GM18505 (cell line): ENCODE measurements around the gene ECD.

Experiments used
- ATAC-seq: cut with Tn5 transposase; IDR thresholded peaks from one replicate; pipeline ENCODE4 v1.9.1; 2021; ENCODE audit not compliant: unreplicated experiment
- POLR2A ChIP-seq: IDR thresholded peaks from 4 replicates; pipeline ENCODE4 v1.6.1; 2011; ENCODE audit warnings: borderline replicate concordance; ENCODE audit not compliant: insufficient read depth, insufficient read length; ENCODE audit errors: extremely low read depth

Gene ECD

DNA sequence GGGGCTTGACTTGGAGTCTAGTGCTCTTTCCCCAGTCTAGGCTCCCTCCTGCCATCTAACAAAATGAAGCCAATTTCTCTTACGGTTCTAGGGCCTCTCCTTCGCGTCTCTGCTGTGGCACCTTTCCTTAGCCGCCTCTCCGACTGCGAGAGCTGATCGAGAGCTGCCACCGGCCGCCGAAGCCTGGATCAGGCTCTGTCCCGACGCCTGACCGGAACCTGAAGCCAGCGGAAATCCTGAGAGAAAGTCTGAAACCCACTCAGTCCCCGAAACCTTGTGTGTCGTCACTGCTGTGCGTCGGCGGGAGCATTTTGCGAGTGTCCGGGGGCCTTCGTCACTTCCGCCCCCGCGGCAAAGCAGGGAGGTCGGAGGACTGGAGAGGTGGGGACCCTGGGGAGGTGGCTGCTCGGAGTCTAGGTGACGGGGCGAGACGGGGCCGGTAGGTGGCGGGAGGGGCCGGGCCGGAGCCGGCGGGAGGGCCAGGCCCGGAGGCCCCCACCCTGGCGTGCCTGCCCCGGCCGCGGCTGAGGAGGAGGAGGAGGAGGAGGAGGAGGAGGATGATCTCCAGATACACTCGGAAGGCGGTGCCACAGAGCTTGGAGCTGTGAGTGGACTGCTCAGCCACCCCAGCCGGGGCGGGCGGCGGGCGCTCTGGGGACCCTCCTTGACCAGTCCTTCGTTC is at the start of gene ECD, which contains the start of gene FAM149B1:
ECD (minus strand) TSS at position 226 of the 682 bp plus-strand sequence. CDS start 4,071 bp downstream, outside the sequence.
FAM149B1 (plus strand) TSS at position 337 of the 682 bp plus-strand sequence; CDS start at position 558, 221 bp downstream.
- peak; percentile 93 for ATAC-seq

DNA sequence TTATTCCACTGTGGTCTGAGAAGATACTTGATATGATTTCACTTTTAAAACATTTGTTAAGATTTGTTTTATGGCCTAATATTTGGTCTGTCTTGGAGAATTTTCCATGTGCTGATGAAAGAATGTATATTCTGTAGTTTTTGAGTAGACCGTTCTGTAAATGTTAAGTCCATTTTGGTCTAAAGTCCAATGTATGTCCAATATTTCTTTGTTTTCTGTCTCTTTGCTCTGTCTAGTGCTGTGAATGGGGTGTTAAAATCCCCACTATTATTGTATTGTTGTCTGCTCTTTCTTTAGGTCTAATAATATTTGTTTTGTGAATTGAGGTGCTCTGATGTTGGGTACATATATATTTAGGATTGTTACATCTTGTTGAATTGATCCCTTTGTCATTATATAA is 47.9 kb upstream of the ECD start:
- ATAC-seq, result no peak
- TF ChIP-seq POLR2A, result no peak

More for the DNA sequence above, at the start of gene ECD, which contains the start of gene FAM149B1:
- peak; percentile 95 for TF ChIP-seq POLR2A

DNA sequence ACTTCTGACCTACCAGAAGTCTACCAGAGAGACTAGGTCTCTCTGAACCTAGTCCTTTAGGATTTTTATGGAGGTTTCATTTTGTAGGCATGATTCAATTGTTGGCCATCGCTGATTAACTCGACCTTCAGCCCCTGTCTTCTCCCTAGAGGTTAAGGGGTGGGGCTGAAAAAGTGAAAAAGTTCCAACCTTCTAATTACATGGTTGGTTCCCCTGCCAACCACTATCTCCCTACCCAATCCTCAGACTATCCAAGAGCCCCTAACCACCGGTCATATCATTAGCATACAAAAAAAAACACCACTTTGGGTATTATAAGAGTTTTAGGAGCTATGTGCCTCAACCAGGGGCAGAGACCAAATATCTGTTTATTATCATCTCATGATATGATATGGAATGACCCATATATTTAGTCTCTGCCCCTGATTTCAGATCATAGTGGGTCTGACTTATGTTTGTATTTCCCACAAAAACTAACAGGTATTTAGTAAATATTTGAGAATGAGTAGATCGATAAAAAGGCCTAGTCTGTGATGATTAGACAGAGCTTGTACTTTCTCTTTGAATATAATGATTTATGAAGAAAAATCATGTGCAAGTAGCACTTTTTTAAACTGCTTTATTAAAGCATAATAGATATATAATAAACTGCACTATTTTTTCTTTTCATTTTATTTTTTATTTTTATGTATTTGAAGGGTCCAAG is 43.5 kb upstream of the ECD start:
- TF ChIP-seq POLR2A, result no peak
- ATAC-seq, result no peak

DNA sequence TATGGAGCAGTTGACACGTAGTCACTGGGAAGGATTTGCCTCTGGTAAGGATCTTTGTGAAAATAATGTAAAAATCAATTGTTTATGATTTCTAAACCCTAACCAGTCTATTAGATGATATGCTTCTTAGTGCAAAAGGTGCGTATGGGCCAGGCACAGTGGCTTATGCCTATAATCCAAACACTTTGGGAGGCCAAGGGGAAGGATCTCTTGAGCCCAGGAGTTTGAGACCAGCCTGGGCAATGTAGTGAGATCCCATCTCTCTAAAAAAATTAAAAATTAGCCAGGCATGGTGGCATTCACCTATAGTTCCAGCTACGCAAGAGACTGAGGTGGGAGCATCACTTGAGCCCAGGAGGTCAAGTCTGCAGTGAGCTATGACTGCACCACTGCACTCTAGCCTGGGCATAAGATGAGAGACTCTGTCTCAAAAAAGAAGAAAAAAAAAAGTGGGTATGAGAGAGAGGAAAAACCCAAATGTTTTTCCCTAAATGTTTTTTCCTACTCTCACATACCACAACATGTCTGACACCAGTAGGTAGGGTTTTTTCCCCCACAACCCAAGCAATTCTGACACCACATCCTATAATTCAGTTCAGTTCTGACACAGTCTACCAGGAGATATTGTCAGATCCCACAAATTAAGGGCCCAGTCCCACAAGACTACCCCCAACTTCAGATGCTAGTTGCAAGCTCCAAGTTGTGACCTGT is 42.7 kb upstream of the ECD start:
- TF ChIP-seq POLR2A, result no peak
- ATAC-seq, result no peak

DNA sequence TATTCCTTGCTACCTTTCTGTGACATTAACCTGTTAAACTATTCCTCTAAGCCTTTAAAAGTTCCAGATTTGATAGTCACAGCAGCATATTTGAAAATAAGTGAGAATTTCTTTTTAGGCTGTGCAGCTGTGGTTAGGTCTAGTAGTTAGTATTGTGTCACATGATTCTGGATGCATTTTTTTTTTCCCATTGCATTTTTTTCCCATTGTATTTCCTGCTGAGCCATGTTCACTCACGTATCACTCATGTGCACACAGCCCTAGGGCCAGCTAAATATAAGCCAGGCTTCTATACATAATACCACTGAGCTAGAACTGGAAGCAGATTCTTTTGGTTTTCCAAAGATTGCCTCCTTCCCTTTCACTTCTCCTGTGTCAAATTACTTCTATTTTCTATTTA is 41.9 kb upstream of the ECD start:
- no peak for TF ChIP-seq POLR2A
- no peak for ATAC-seq

DNA sequence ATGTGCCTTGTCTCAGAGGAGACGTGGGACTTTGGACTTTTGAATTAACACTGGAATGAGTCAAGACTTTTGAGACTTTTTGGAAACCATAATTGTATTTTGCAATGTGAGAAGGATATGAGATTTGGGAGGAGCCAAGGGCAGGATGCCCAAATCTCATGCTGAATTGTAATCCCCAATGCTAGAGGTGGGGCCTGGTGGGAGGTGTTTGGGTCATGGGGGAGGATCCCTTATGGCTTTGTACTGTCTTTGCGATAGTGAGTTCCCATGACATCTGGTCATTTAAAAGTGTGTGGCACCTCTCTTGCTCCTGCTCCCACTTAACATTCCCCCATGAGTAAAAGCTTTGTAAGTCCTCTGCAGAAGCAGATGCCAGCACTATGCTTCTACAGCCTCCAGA is 40.1 kb upstream of the ECD start:
- no peak for TF ChIP-seq POLR2A
- ATAC-seq, result no peak

DNA sequence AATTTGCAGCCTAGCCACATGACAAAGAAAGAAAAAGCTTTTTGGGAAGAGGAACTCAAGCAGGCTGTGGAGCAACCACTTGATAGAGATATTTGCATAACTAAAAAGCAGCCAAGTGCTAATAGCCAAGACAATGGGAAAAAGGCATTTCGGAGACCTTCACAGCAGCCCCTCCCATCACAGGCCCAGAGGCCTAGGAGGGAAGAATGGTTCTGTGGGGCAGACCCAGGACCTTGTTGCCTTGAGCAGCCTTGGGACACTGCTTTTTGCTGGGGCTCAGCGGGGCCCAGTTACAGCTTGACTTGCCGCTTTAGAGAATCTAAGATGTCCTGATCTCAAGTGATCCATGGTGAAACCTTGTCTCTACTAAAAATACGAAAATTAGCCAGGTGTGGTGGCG is 38.6 kb upstream of the ECD start:
- TF ChIP-seq POLR2A, result no peak
- no peak for ATAC-seq

DNA sequence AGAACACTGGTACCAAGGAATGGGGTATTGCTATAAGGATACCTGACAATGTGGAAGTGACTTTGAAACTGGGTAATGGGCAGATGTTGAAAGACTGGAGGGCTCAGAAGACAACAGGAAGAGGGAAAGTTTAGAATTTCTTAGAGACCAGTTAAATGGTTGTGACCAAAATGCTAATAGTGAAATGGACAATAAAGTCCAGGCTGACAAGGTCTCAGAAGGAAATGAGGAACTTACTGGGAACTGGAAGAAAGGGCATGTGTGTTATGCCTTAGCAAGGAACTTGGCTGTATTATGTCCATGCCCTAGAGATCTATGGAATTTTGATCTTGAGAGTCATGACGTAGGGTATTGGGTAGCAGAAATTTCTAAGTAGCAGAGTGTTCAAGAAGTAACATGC is 38.1 kb upstream of the ECD start:
- TF ChIP-seq POLR2A, result no peak
- ATAC-seq, result no peak

DNA sequence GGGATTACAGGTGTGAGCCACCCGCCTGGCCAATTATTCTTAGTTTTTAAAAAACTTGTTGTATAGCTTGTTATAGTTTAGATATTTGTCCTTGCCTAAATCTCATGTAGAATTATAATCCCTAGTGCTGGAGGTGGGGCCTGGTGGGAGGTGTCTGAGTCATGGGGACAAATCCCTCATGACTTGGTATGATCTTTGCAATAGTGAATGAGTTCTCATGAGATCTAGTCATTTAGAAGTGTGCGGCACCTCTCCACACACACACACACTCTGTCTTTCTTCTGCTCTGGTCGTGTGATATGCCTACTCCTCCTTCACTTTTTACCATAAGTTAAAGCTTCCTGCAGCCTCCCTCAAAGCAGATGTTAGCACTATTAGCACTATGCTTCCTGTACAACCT is 37.3 kb upstream of the ECD start:
- no peak for TF ChIP-seq POLR2A
- no peak for ATAC-seq

DNA sequence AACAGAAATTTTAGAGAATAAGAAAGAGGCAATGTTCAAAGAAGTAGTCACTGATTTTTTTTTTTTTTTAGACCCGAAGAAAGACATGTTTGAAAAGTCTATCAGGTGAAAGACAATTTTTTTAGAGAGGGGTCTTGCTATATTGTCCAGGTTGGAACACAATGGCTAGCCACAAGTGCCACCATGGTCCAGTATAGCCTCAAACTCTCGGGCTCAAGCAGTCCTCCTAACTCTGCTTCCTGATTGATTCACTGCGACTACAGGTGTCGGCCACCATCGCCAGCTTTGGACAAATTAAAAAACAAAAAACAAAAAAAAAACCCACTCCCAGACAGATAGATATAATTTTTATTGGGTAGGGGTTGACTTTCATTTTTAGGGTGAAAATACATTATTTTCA is 22.4 kb upstream of the ECD start:
- no peak for ATAC-seq
- no peak for TF ChIP-seq POLR2A

DNA sequence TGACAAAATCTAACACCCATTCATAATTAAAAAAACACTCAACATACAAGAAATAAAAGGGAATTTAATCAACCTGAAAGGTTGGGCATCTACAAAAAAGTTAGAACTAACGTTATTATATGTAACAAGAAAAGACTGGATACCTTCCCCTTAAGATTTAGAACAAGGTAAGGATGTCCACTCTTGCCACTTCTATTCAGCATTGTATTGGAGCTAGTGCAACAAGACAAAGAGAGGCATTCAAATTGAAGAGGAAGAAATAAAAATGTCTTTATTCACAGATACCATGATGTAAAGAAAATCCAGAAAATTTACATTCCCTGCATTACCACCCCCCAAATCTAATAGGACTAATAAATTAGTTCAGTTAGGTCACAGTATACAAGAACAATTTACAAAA is 18.5 kb upstream of the ECD start:
- no peak for TF ChIP-seq POLR2A
- no peak for ATAC-seq

DNA sequence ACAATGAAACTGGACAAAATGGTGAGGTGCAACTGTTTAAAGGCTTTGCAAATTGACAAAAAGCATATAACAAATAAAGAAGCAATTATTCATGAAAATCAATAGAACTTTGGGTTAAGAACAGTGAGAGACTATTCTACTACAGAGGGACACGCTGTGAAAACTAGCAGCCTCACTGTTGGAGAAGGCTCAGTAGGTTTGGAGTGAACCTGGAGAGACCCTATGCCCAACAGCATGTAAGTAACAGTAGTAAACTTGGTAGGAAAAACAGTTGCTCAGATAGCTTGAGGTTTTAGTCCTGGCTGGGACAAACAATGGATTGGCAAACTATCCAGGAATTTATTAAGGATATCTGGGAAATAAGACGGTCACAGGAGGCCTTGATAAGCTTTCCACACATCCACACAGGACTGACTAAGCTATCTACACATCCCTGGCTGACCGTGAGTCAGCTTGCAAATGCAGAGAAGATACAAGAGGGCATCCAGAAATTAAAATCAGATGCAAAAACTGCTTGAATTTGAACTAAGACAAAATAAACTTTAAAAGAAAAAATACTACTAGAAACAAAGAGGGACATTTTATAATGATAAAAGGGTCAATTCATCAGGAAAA is 16.0 kb upstream of the ECD start:
- no peak for ATAC-seq
- TF ChIP-seq POLR2A, result no peak

DNA sequence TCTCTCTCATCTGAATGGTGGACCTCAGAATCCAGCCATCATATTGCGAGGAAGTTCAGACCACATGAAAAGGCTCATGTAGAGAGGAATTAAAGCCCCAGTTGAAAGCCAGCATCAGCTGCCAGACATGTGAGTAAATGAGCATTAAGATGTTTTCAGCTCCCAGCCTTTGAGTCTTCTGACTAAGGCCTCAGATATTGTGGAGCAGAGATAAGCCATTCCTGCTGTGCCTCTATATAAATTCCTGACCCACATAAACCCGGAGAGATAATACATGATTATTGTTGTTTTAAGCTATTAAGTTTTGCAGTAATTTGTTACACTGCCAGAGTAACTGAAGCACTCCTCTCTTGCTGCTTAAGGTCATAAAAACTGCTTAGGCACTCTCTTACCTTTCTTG is 14.8 kb upstream of the ECD start:
- no peak for TF ChIP-seq POLR2A
- no peak for ATAC-seq
